Chondrocyte (in vitro differentiated cells): ENCODE results near the gene BANK1. TPM values are rescaled to one million over a fixed set of nuclear protein-coding genes. Genes with fewer than 3 reads are reported as not detected.

ENCODE experiments used
- DNase-seq: peaks from one replicate; pipeline ENCODE4 v3.0.0; 2021; ENCODE audit warnings: mixed read lengths, low spot score
- H3K27ac Mint-ChIP-seq: one replicate; pipeline ENCODE4 v1.8.0; 2021; ENCODE audit warnings: mild to moderate bottlenecking, moderate library complexity, mixed read lengths; ENCODE audit not compliant: unreplicated experiment
- H3K27me3 Mint-ChIP-seq: 2 replicates; pipeline ENCODE4 v1.8.0; 2021; ENCODE audit warnings: low read depth, mixed read lengths
- H3K36me3 Mint-ChIP-seq: 2 replicates; pipeline ENCODE4 v1.8.0; 2021; ENCODE audit warnings: low read depth, mixed read lengths
- H3K4me1 Mint-ChIP-seq: 2 replicates; pipeline ENCODE4 v1.8.0; 2021; ENCODE audit warnings: low read depth, mild to moderate bottlenecking, mixed read lengths
- H3K4me3 Mint-ChIP-seq: one replicate; pipeline ENCODE4 v1.8.0; 2021; ENCODE audit warnings: mild to moderate bottlenecking, moderate library complexity, mixed read lengths; ENCODE audit not compliant: unreplicated experiment
- H3K9me3 Mint-ChIP-seq: 2 replicates; pipeline ENCODE4 v1.8.0; 2021; ENCODE audit warnings: low read depth, mixed read lengths
- total RNA-seq: library from RNA; stranded (reverse); gene quantifications from 3 replicates; pipeline ENCODE4 v1.2.1, GENCODE V29; 2021
- TF ChIP-seq, protein P1 (sequence below): fragments of 200-600 bp; sonication (generic); IDR thresholded peaks from 2 replicates; pipeline ENCODE4 v1.5.0; 2021; ENCODE audit warnings: antibody characterized with exemption, mild to moderate bottlenecking, moderate library complexity

Gene BANK1
- total RNA-seq, 1 donor from 2014 or later: 0.65 TPM

- TF ChIP-seq, protein P1, sequence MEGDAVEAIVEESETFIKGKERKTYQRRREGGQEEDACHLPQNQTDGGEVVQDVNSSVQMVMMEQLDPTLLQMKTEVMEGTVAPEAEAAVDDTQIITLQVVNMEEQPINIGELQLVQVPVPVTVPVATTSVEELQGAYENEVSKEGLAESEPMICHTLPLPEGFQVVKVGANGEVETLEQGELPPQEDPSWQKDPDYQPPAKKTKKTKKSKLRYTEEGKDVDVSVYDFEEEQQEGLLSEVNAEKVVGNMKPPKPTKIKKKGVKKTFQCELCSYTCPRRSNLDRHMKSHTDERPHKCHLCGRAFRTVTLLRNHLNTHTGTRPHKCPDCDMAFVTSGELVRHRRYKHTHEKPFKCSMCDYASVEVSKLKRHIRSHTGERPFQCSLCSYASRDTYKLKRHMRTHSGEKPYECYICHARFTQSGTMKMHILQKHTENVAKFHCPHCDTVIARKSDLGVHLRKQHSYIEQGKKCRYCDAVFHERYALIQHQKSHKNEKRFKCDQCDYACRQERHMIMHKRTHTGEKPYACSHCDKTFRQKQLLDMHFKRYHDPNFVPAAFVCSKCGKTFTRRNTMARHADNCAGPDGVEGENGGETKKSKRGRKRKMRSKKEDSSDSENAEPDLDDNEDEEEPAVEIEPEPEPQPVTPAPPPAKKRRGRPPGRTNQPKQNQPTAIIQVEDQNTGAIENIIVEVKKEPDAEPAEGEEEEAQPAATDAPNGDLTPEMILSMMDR: no peak
- H3K27me3 Mint-ChIP-seq: peaks cover 2% of the 10 kb centered on the region
- H3K27ac Mint-ChIP-seq: no peak overlapping the region
- H3K9me3 Mint-ChIP-seq: peaks cover 6% of the 10 kb centered on the region
- H3K4me3 Mint-ChIP-seq: no peak overlapping the region
- no peak for DNase-seq
- peaks cover 2% of the 10 kb centered on the region for H3K36me3 Mint-ChIP-seq
- no peaks in the 10 kb centered on the region for H3K4me1 Mint-ChIP-seq
Measured at GRCh38 chr4:101843054-101843453, 52.5 kb downstream of the BANK1 start.

- H3K27me3 Mint-ChIP-seq: no peaks in the 10 kb centered on the region
- DNase-seq: no peak
Measured at GRCh38 chr4:101846550-101846949, 56.0 kb downstream of the BANK1 start.

DNA sequence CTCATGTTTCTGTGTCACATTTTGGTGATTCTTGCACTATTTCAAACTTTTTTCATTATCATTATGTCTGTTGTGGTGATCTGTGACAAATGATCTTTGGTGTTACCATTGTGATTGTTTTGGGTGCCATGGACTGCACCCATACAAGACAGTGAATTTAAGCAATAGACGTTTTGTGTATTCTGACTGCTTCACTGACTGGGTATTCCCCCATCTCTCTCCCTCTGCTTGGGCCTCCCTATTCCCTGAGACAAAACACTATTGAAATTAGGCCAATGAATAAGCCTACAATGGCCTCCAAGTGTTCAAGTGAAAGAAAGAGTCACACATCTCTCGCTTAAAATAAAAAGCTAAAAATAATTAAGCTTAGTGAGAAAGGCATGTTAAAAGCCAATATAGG, 60.2 kb downstream of the BANK1 start:
- Mint-ChIP-seq H3K4me3 (no peak overlapping the region), H3K36me3 (peaks cover 2% of the 10 kb centered on the region), H3K9me3 (peaks cover 6% of the 10 kb centered on the region), H3K27me3 (no peaks in the 10 kb centered on the region), H3K27ac (no peak overlapping the region), H3K4me1 (peaks cover 4% of the 10 kb centered on the region)
- TF ChIP-seq, protein P1: no peak
- DNase-seq: no peak

More at GRCh38 chr4:101846550-101846949, 56.0 kb downstream of the BANK1 start:
- H3K27ac Mint-ChIP-seq: no peak overlapping the region
- TF ChIP-seq, protein P1: no peak
- H3K9me3 Mint-ChIP-seq: peaks cover 6% of the 10 kb centered on the region
- H3K36me3 Mint-ChIP-seq: peaks cover 2% of the 10 kb centered on the region
- no peaks in the 10 kb centered on the region for H3K4me1 Mint-ChIP-seq
- no peak overlapping the region for H3K4me3 Mint-ChIP-seq

DNA sequence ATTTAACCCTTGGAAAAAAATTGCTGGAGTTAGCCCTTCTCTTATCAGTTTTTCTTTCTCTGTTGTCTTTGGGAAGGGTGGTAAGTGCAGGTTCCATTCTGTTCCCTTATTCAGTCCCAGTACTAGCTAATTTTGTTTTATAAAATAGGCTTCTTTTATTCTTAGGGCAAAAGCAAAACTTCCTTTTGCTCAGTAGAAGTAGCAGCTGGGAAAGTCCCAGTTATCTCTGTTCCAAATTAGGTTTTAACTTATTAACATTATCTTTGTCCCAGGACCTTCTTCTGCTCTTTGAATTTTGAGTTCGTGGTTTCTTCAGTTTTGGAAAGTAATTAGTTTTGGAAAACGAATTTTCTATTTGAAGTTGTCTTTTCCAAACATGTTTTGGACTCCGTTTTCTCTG, 61.1 kb downstream of the BANK1 start:
- H3K4me1 Mint-ChIP-seq: peaks cover 4% of the 10 kb centered on the region
- H3K27me3 Mint-ChIP-seq: no peaks in the 10 kb centered on the region
- H3K27ac Mint-ChIP-seq: no peak overlapping the region
- no peak overlapping the region for H3K4me3 Mint-ChIP-seq
- no peak for DNase-seq
- H3K9me3 Mint-ChIP-seq: peaks cover 6% of the 10 kb centered on the region
- peaks cover 2% of the 10 kb centered on the region for H3K36me3 Mint-ChIP-seq
- TF ChIP-seq, protein P1: no peak

DNA sequence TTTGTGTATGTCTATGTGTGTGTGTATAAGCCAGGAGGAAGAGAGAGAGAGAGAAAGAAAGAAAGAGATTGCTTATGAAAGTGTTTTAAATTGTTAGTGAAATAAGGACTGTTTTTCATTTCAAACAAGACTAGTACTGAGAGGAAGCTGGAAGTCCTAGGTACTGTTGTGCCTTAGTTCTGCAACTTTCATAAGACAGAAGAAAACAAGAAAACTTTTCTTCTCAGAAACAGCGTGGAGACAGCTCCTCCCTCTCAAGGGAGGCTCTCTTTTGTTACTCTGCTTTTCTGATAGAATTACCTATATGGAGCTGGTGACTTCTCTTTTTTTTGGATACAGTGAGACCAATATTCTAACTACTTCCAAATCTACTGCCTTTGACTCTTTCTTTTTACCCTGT, 62.5 kb downstream of the BANK1 start:
- Mint-ChIP-seq H3K9me3 (no peaks in the 10 kb centered on the region), H3K4me1 (peaks cover 4% of the 10 kb centered on the region), H3K27ac (no peak overlapping the region), H3K36me3 (no peaks in the 10 kb centered on the region), H3K4me3 (no peak overlapping the region), H3K27me3 (no peaks in the 10 kb centered on the region)
- TF ChIP-seq, protein P1: no peak
- DNase-seq: no peak
